ENCODE results near the gene GDAP1L1.

DNA sequence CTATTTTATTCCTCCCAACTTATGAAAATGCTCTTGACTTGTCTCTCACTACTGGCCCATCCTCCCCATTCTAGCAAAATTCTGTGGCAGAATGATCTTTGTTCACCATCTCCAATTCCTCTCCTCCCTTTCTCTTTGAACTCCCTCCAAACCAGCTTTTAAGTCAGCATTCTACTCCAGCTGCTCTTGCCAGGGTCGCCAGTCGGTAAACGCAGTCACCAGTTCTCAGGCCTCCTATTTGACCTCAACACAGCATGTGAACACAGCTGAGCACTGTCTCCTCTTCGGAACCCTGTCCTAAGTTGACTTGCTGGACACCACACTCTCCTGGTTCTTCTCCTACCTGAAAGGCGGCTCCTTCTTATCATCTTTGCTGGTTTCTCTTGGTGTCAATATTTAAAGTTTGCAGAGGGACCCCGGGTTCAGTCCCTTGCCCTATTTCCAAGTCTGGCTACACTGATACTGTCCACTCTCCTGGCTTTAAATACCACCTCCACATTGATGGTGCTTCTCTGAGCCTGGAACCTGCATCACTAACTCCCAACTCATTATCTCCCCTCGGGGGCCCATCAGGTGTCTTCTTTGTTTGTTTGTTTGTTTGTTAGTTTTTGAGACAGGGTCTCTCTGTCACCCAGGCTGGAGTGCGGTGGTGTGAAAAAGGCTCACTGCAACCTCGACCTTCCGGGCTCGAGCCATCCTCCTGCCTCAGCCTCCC is 27.4 kb downstream of the GDAP1L1 start:
- TF ChIP-seq, protein P1, sequence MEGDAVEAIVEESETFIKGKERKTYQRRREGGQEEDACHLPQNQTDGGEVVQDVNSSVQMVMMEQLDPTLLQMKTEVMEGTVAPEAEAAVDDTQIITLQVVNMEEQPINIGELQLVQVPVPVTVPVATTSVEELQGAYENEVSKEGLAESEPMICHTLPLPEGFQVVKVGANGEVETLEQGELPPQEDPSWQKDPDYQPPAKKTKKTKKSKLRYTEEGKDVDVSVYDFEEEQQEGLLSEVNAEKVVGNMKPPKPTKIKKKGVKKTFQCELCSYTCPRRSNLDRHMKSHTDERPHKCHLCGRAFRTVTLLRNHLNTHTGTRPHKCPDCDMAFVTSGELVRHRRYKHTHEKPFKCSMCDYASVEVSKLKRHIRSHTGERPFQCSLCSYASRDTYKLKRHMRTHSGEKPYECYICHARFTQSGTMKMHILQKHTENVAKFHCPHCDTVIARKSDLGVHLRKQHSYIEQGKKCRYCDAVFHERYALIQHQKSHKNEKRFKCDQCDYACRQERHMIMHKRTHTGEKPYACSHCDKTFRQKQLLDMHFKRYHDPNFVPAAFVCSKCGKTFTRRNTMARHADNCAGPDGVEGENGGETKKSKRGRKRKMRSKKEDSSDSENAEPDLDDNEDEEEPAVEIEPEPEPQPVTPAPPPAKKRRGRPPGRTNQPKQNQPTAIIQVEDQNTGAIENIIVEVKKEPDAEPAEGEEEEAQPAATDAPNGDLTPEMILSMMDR (IDR thresholded peaks at IDR 0.05; ENCODE audit: extremely low read depth in 1 of 2, insufficient read depth in 1 of 2, low read depth in 1 of 2, low read length in 2 of 2), result no peak
- TF ChIP-seq POLR2A (IDR thresholded peaks at IDR 0.05; ENCODE audit: low read depth, low read length) (no peak), EZH2 (IDR thresholded peaks at IDR 0.05; ENCODE audit: borderline replicate concordance, low read depth, low read length, severe bottlenecking) (no peak), POLR2AphosphoS5 (IDR thresholded peaks at IDR 0.05; ENCODE audit: insufficient read depth, low read depth, low read length) (no peak), JUN (IDR thresholded peaks at IDR 0.05; ENCODE audit: borderline replicate concordance, insufficient read depth, insufficient read length, low read depth) (no peak), GATA2 (IDR thresholded peaks at IDR 0.05; ENCODE audit: insufficient read depth, insufficient read length, low read depth, low read length) (no peak)
- TF ChIP-seq, protein P2, sequence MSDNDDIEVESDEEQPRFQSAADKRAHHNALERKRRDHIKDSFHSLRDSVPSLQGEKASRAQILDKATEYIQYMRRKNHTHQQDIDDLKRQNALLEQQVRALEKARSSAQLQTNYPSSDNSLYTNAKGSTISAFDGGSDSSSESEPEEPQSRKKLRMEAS (IDR thresholded peaks at IDR 0.05; ENCODE audit: insufficient read depth, insufficient read length), result no peak
